ENCODE data around the gene SLC16A7. TPM values are rescaled to one million over a fixed set of nuclear protein-coding genes. Genes with fewer than 3 reads are reported as not detected.

SLC16A7 gene
- total RNA-seq, 1 donor from 2014 or later = 11.2 TPM

DNA sequence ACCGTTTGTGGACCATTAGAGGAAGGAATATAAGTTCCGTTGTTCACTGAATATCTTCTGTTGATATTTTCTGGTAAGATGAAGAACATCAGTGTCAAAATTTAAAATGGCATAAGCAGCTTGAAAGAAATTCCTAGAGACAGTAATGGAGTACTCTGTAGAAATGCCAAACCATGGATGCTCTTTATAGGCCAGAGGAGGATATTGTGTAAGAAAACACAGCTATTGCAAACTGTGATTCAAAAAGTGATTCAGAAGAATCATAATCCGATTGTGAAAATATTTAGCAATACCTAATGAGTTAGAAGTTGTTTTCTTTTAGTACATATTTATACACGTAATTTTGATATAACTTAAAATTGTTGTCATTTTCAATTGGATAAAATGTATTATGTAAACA is 102.8 kb downstream of the SLC16A7 start:
- no peak for DNase-seq
- H3K36me3 Mint-ChIP-seq (ENCODE audit: unreplicated experiment) = no peaks in the 10 kb centered on the region
- no peaks in the 10 kb centered on the region for H3K4me1 Mint-ChIP-seq (ENCODE audit: low read depth, unreplicated experiment)
- H3K27me3 Mint-ChIP-seq (ENCODE audit: unreplicated experiment) = no peaks in the 10 kb centered on the region
- no peak overlapping the region for H3K4me3 Mint-ChIP-seq (ENCODE audit: unreplicated experiment)
- no peak overlapping the region for H3K27ac Mint-ChIP-seq (ENCODE audit: unreplicated experiment)
- no peaks in the 10 kb centered on the region for H3K9me3 Mint-ChIP-seq (ENCODE audit: unreplicated experiment)
- TF ChIP-seq, protein P1, sequence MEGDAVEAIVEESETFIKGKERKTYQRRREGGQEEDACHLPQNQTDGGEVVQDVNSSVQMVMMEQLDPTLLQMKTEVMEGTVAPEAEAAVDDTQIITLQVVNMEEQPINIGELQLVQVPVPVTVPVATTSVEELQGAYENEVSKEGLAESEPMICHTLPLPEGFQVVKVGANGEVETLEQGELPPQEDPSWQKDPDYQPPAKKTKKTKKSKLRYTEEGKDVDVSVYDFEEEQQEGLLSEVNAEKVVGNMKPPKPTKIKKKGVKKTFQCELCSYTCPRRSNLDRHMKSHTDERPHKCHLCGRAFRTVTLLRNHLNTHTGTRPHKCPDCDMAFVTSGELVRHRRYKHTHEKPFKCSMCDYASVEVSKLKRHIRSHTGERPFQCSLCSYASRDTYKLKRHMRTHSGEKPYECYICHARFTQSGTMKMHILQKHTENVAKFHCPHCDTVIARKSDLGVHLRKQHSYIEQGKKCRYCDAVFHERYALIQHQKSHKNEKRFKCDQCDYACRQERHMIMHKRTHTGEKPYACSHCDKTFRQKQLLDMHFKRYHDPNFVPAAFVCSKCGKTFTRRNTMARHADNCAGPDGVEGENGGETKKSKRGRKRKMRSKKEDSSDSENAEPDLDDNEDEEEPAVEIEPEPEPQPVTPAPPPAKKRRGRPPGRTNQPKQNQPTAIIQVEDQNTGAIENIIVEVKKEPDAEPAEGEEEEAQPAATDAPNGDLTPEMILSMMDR (IDR thresholded peaks at IDR 0.05; ENCODE audit: partially characterized antibody, unreplicated experiment) = no peak

DNA sequence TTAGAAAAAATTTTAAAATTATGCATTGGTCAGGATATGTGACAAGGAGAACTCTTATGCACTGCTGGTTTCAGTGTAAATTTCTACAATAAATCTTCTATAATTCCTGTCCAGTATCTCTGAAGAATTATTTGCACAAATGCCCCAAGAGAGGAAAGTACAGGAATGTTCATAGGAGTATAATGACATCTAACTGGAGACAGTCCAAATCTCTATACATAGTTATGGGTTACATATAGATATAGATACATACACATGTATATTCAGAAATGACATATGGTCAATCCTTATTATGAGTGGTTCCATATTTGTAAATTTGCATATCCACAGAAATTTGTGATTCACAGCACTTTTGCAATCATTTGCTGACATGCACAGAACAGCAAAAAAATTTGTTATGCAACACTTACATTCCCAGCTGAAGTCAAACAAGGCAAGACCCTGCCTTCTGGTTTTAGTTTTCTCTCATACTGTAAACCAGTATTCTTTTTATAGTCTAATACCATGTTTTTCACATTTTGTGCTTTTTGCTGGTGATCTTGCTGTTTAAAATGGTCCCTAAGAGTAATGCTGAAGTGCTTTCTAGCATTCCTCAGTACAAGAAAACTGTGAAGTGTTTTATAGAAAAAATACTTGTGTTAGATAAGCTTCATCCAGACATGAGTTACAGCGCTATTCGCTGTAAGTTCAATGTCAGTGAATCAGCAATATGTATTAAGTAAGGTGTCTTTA is 103.8 kb downstream of the SLC16A7 start:
- TF ChIP-seq, protein P1 (IDR thresholded peaks at IDR 0.05; ENCODE audit: partially characterized antibody, unreplicated experiment) = no peak
- Mint-ChIP-seq H3K27me3 (ENCODE audit: unreplicated experiment) (no peaks in the 10 kb centered on the region), H3K36me3 (ENCODE audit: unreplicated experiment) (no peaks in the 10 kb centered on the region), H3K9me3 (ENCODE audit: unreplicated experiment) (no peaks in the 10 kb centered on the region), H3K27ac (ENCODE audit: unreplicated experiment) (no peak overlapping the region), H3K4me3 (ENCODE audit: unreplicated experiment) (no peak overlapping the region), H3K4me1 (ENCODE audit: low read depth, unreplicated experiment) (no peaks in the 10 kb centered on the region)
- DNase-seq = no peak

DNA sequence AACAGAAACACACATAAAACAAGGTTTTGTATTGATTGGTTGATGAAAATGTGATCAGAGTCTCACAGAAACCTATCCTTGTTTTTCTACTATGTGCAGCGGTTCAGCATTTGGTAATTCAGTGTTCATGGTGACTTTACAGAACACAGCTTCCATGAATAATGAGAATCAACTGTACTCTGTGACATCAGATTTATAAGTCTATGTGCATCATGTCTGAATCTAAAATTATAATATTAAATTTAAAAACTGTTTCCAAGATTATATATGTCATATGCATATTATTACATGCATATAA is 104.3 kb downstream of the SLC16A7 start:
- no peak for DNase-seq
- Mint-ChIP-seq H3K9me3 (ENCODE audit: unreplicated experiment) (no peaks in the 10 kb centered on the region), H3K27ac (ENCODE audit: unreplicated experiment) (no peak overlapping the region), H3K36me3 (ENCODE audit: unreplicated experiment) (no peaks in the 10 kb centered on the region), H3K4me1 (ENCODE audit: low read depth, unreplicated experiment) (no peaks in the 10 kb centered on the region), H3K27me3 (ENCODE audit: unreplicated experiment) (no peaks in the 10 kb centered on the region), H3K4me3 (ENCODE audit: unreplicated experiment) (no peak overlapping the region)
- TF ChIP-seq, protein P1 (IDR thresholded peaks at IDR 0.05; ENCODE audit: partially characterized antibody, unreplicated experiment) = no peak

DNA sequence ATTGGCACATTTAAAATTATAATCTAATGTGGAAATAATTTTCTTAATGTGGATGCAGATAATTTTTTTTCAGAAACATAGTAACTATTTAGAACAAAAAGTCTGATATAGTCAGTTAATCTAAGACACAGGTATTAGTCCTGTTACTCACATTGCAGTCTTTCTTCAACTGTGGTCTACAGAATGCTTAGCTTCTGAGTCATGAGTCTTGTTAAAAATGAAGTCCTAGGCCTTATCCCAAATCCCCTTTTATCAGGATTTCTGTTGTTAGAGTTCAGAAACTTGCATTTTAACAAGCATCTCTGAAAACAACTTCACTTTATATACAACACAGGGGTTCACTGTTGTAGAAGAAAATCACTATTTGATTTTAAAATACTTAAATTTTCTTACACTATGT is 112.2 kb downstream of the SLC16A7 start:
- H3K9me3 Mint-ChIP-seq (ENCODE audit: unreplicated experiment) = no peaks in the 10 kb centered on the region
- DNase-seq = no peak
- H3K4me1 Mint-ChIP-seq (ENCODE audit: low read depth, unreplicated experiment) = peaks cover 18% of the 10 kb centered on the region
- no peak overlapping the region for H3K4me3 Mint-ChIP-seq (ENCODE audit: unreplicated experiment)
- H3K27ac Mint-ChIP-seq (ENCODE audit: unreplicated experiment) = no peak overlapping the region
- TF ChIP-seq, protein P1 (IDR thresholded peaks at IDR 0.05; ENCODE audit: partially characterized antibody, unreplicated experiment) = no peak
- no peaks in the 10 kb centered on the region for H3K27me3 Mint-ChIP-seq (ENCODE audit: unreplicated experiment)
- no peaks in the 10 kb centered on the region for H3K36me3 Mint-ChIP-seq (ENCODE audit: unreplicated experiment)

DNA sequence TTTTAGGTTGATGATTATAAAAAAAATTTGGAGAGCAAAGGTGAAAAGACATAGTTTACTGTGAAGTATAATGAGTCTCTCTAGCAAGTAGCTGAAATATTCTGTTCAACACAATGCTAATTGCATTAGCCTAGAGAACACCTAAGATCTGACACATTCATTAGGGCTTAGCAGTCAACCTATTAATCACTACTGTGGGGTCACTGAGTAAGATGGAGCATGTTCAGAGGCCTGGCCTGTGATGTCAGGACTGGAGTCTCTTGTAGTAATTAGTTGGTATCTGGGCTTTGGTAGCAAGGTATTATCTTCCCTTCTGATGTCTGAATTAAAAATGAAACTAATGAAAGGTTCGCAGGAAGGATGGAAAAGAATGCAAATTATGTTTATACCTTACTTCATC is 112.7 kb downstream of the SLC16A7 start:
- Mint-ChIP-seq H3K27me3 (ENCODE audit: unreplicated experiment) (no peaks in the 10 kb centered on the region), H3K4me1 (ENCODE audit: low read depth, unreplicated experiment) (peaks cover 18% of the 10 kb centered on the region), H3K36me3 (ENCODE audit: unreplicated experiment) (no peaks in the 10 kb centered on the region), H3K9me3 (ENCODE audit: unreplicated experiment) (no peaks in the 10 kb centered on the region), H3K27ac (ENCODE audit: unreplicated experiment) (peak overlapping the region; percentile 68), H3K4me3 (ENCODE audit: unreplicated experiment) (no peak overlapping the region)
- TF ChIP-seq, protein P1 (IDR thresholded peaks at IDR 0.05; ENCODE audit: partially characterized antibody, unreplicated experiment) = no peak
- DNase-seq = no peak
